ENCODE results near the gene DRD2.

The DRD2 gene

DNA sequence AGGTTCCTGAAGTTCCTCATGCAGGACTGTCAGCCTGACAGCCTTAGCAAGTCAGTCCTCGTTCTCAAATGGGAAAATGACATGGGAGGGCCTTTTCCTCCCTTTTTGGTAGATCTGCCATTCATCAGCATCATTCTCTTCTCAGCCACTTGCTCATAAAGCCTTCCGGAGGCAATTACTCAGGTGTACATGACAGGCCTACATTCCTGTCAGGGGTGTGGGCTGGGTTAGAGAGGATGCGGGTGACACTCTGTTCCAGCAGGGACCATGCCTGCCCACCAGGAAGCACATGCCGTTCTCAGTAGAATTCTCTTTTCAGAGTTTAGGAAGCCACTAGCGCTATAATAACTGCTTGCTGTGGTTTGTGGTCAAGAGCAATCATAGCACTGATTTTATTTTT lies 111.8 kb downstream of the DRD2 start:
- no peak for DNase-seq

Data from fibroblast of skin of right quadriceps (primary cell).